H9 (cell line): ENCODE data around the gene CD9. TPM values are rescaled to one million over a fixed set of nuclear protein-coding genes. Genes with fewer than 3 reads are reported as not detected.

Source experiments
- DNase-seq: peaks from one replicate; pipeline ENCODE4 v3.0.0-alpha.2; 2017
- H2AFZ ChIP-seq: one replicate; pipeline ENCODE4 v1.6.1; 2013; ENCODE audit warnings: mild to moderate bottlenecking, low read length, control low read depth, moderate library complexity
- H2AK5ac ChIP-seq: 2 replicates; pipeline ENCODE4 v1.6.1; 2013; ENCODE audit warnings: low read length, control low read depth, mixed read lengths; ENCODE audit not compliant: insufficient read length
- H2BK120ac ChIP-seq: one replicate; pipeline ENCODE4 v1.6.1; 2013; ENCODE audit warnings: low read depth, mild to moderate bottlenecking, low read length, control low read depth, inconsistent platforms; ENCODE audit not compliant: poor library complexity, severe bottlenecking
- H2BK12ac ChIP-seq: 2 replicates; pipeline ENCODE4 v1.6.1; 2013; ENCODE audit warnings: low read length, control low read depth, mixed read lengths, low read depth; ENCODE audit not compliant: insufficient read length
- H2BK15ac ChIP-seq: 2 replicates; pipeline ENCODE4 v1.6.1; 2013; ENCODE audit warnings: low read depth, low read length, control low read depth
- H2BK20ac ChIP-seq: one replicate; pipeline ENCODE4 v1.6.1; 2013; ENCODE audit warnings: low read depth, mild to moderate bottlenecking, low read length, control low read depth, inconsistent platforms; ENCODE audit not compliant: poor library complexity, severe bottlenecking
- H2BK5ac ChIP-seq: 2 replicates; pipeline ENCODE4 v1.6.1; 2013; ENCODE audit warnings: low read length, control low read depth, mixed read lengths; ENCODE audit not compliant: insufficient read length
- H3K14ac ChIP-seq: 2 replicates; pipeline ENCODE4 v1.6.1; 2013; ENCODE audit warnings: low read length, control low read depth; ENCODE audit not compliant: insufficient read depth
- H3K18ac ChIP-seq: 2 replicates; pipeline ENCODE4 v1.6.1; 2013; ENCODE audit warnings: low read depth, mild to moderate bottlenecking, mixed read lengths, low read length, control low read depth; ENCODE audit not compliant: insufficient read length
- H3K23ac ChIP-seq: 2 replicates; pipeline ENCODE4 v1.6.1; 2013; ENCODE audit warnings: low read length, control low read depth, mixed read lengths, low read depth; ENCODE audit not compliant: insufficient read length
- H3K23me2 ChIP-seq: 2 replicates; pipeline ENCODE4 v1.6.1; 2013; ENCODE audit warnings: low read depth, mild to moderate bottlenecking, mixed read lengths, low read length, control low read depth; ENCODE audit not compliant: insufficient read length, poor library complexity, severe bottlenecking
- H3K27ac ChIP-seq: 2 replicates; pipeline ENCODE4 v1.5.1; 2013; ENCODE audit warnings: low read length, control low read depth, mixed read lengths, low read depth; ENCODE audit not compliant: insufficient read length
- H3K27me3 ChIP-seq: 2 replicates; pipeline ENCODE4 v1.6.1; 2013; ENCODE audit warnings: low read length, control low read depth, inconsistent platforms; ENCODE audit not compliant: insufficient read depth
- H3K4ac ChIP-seq: 2 replicates; pipeline ENCODE4 v1.6.1; 2013; ENCODE audit warnings: low read depth, mild to moderate bottlenecking, control low read depth, inconsistent platforms, low read length, moderate library complexity
- H3K4me1 ChIP-seq: 2 replicates; pipeline ENCODE4 v1.6.1; 2013; ENCODE audit warnings: low read length, control low read depth, inconsistent platforms; ENCODE audit not compliant: insufficient read depth
- H3K4me2 ChIP-seq: 2 replicates; pipeline ENCODE4 v1.6.1; 2013; ENCODE audit warnings: low read length, control low read depth, mixed read lengths; ENCODE audit not compliant: insufficient read length, insufficient read depth
- H3K56ac ChIP-seq: 2 replicates; pipeline ENCODE4 v1.6.1; 2013; ENCODE audit warnings: low read depth, mild to moderate bottlenecking, mixed read lengths, low read length, control low read depth; ENCODE audit not compliant: insufficient read length
- H3K79me1 ChIP-seq: 2 replicates; pipeline ENCODE4 v1.6.1; 2013; ENCODE audit warnings: low read depth, mild to moderate bottlenecking, moderate library complexity, low read length, control low read depth, inconsistent platforms; ENCODE audit not compliant: insufficient read depth, poor library complexity, severe bottlenecking
- H3K79me2 ChIP-seq: 2 replicates; pipeline ENCODE4 v1.6.1; 2013; ENCODE audit warnings: low read length, control low read depth, inconsistent platforms; ENCODE audit not compliant: insufficient read depth
- H3K9ac ChIP-seq: 2 replicates; pipeline ENCODE4 v1.6.1; 2013; ENCODE audit warnings: low read length, control low read depth, mixed read lengths; ENCODE audit not compliant: insufficient read length; ENCODE audit errors: extremely low read depth
- H3K9me3 ChIP-seq: one replicate; pipeline ENCODE4 v1.6.1; 2013; ENCODE audit warnings: low read depth, low read length, inconsistent platforms; ENCODE audit not compliant: control insufficient read depth
- H3T11ph ChIP-seq: one replicate; pipeline ENCODE4 v1.6.1; 2013; ENCODE audit warnings: mild to moderate bottlenecking, low read length, control low read depth, inconsistent platforms
- H4K20me1 ChIP-seq: one replicate; pipeline ENCODE4 v1.6.1; 2013; ENCODE audit not compliant: control insufficient read depth, insufficient read length, insufficient read depth
- H4K5ac ChIP-seq: 2 replicates; pipeline ENCODE4 v1.6.1; 2013; ENCODE audit warnings: low read depth, mild to moderate bottlenecking, mixed read lengths, low read length, control low read depth; ENCODE audit not compliant: insufficient read length
- H4K8ac ChIP-seq: replicated peaks from 2 replicates; pipeline ENCODE4 v1.6.1; 2013; ENCODE audit warnings: low read length, control low read depth, mixed read lengths, low read depth; ENCODE audit not compliant: insufficient read length
- H4K91ac ChIP-seq: 2 replicates; pipeline ENCODE4 v1.6.1; 2013; ENCODE audit warnings: low read depth, mild to moderate bottlenecking, moderate library complexity, mixed read lengths, low read length, control low read depth; ENCODE audit not compliant: insufficient read length
- H3K27ac Mint-ChIP-seq, 3 experiments: 2 replicates in 2 of 3; 3 replicates in 1 of 3; pipeline ENCODE4 v1.8.0; 2020 to 2021; ENCODE audit warnings: mixed read lengths in 3 of 3, mild to moderate bottlenecking in 1 of 3, moderate library complexity in 1 of 3
- H3K27me3 Mint-ChIP-seq: 2 replicates; pipeline ENCODE4 v1.8.0; 2021; ENCODE audit warnings: low read depth, mild to moderate bottlenecking, moderate library complexity, mixed read lengths
- H3K36me3 Mint-ChIP-seq, 3 experiments: 2 replicates in 2 of 3; 3 replicates in 1 of 3; pipeline ENCODE4 v1.8.0; 2020 to 2021; ENCODE audit warnings: low read depth in 3 of 3, mixed read lengths in 3 of 3; ENCODE audit not compliant: insufficient read depth in 1 of 3
- H3K4me1 Mint-ChIP-seq, 2 experiments: 2 replicates each; pipeline ENCODE4 v1.8.0; 2020; ENCODE audit warnings: mixed read lengths in 2 of 2
- H3K4me3 Mint-ChIP-seq, 2 experiments: 2 replicates in 1 of 2; 3 replicates in 1 of 2; pipeline ENCODE4 v1.8.0; 2020 to 2021; ENCODE audit warnings: mild to moderate bottlenecking in 2 of 2, mixed read lengths in 2 of 2, moderate library complexity in 1 of 2
- H3K9me3 Mint-ChIP-seq, 2 experiments: 2 replicates in 1 of 2; 3 replicates in 1 of 2; pipeline ENCODE4 v1.8.0; 2020; ENCODE audit warnings: mild to moderate bottlenecking in 2 of 2, mixed read lengths in 2 of 2, moderate library complexity in 1 of 2
- WGBS: extraction: QIAGEN DNeasy Blood & Tissue Kit; methylation state at CpG from one replicate; pipeline ENCODE4 v1.1.7; 2013; ENCODE audit warnings: missing lambda C conversion rate, low lambda C conversion rate, mixed read lengths; ENCODE audit not compliant: insufficient read length; ENCODE audit errors: extremely low coverage; 5-methylcytosine and 5-hydroxymethylcytosine counted together
- total RNA-seq: library from RNA; stranded (reverse); gene quantifications from 2 replicates; pipeline ENCODE4 v1.2.1, GENCODE V29; 2021
- TF ChIP-seq, protein P1 (sequence below): fragments of 200-600 bp; sonication (generic); conservative IDR thresholded peaks from 3 replicates; pipeline ENCODE4 v1.8.0; 2021; ENCODE audit warnings: antibody characterized with exemption, mild to moderate bottlenecking

The CD9 gene
- total RNA-seq, 1 experiment from 2014 or later, result 132 TPM

DNA sequence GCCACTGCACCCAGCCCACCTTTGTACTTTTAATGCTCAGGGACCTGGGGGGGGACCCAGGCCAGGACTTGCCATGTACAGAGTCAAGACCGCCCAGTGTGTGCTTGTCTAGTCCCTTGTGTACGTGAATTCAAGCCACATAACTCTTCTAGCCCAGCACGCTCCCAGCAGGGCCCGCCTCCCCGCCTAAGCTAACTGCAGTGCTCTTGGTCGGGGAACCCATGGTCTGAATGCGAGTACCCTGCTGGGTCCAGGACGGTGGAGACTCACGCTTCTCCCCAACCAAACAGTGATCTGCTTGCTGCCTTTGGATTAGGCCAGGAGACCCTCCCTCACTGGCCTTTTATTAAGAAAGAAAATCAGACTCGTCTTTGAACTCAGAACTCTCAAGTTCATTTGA lies 23.3 kb downstream of the CD9 start:
- Mint-ChIP-seq H3K36me3 (peaks cover 22 to 66% (median 32%) of the 10 kb centered on the region in 3 experiments), H3K27me3 (no peaks in the 10 kb centered on the region), H3K4me3 (no peak overlapping the region), H3K4me1 (peaks cover 27 to 28% of the 10 kb centered on the region in 2 experiments), H3K27ac (peak overlapping the region in 2 of 3 experiments; percentile 53 to 69; a peak in 2 of 7 replicates), H3K9me3 (no peaks in the 10 kb centered on the region)
- no peak overlapping the region for H3K27ac ChIP-seq
- no peak overlapping the region for H3T11ph ChIP-seq
- peaks cover 12% of the 10 kb centered on the region for H3K4me1 ChIP-seq
- no peak overlapping the region for H2BK120ac ChIP-seq
- no peak overlapping the region for H2BK12ac ChIP-seq
- H3K23ac ChIP-seq, result no peak overlapping the region
- TF ChIP-seq, protein P1, sequence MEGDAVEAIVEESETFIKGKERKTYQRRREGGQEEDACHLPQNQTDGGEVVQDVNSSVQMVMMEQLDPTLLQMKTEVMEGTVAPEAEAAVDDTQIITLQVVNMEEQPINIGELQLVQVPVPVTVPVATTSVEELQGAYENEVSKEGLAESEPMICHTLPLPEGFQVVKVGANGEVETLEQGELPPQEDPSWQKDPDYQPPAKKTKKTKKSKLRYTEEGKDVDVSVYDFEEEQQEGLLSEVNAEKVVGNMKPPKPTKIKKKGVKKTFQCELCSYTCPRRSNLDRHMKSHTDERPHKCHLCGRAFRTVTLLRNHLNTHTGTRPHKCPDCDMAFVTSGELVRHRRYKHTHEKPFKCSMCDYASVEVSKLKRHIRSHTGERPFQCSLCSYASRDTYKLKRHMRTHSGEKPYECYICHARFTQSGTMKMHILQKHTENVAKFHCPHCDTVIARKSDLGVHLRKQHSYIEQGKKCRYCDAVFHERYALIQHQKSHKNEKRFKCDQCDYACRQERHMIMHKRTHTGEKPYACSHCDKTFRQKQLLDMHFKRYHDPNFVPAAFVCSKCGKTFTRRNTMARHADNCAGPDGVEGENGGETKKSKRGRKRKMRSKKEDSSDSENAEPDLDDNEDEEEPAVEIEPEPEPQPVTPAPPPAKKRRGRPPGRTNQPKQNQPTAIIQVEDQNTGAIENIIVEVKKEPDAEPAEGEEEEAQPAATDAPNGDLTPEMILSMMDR, result no peak
- H3K9me3 ChIP-seq, result no peaks in the 10 kb centered on the region
- no peak overlapping the region for H2BK20ac ChIP-seq
- no peak overlapping the region for H4K5ac ChIP-seq
- H3K79me1 ChIP-seq, result no peaks in the 10 kb centered on the region
- no peak overlapping the region for H2AFZ ChIP-seq
- H3K79me2 ChIP-seq, result peaks cover 13% of the 10 kb centered on the region; the same call in 1 of the 2 replicates
- no peak overlapping the region for H4K8ac ChIP-seq
- no peak overlapping the region for H3K56ac ChIP-seq
- WGBS, result no CpG with 5 or more reads among the region's 10 CpGs
- peak overlapping the region; percentile 11; the same call in 1 of the 2 replicates for H3K14ac ChIP-seq
- no peak overlapping the region for H3K18ac ChIP-seq
- no peak overlapping the region for H3K9ac ChIP-seq
- no peak overlapping the region for H2BK15ac ChIP-seq
- H4K20me1 ChIP-seq, result no peaks in the 10 kb centered on the region
- H4K91ac ChIP-seq, result no peak overlapping the region
- no peak overlapping the region for H2BK5ac ChIP-seq
- H3K27me3 ChIP-seq, result no peaks in the 10 kb centered on the region
- no peaks in the 10 kb centered on the region for H3K23me2 ChIP-seq
- H3K4ac ChIP-seq, result no peak overlapping the region
- H3K4me2 ChIP-seq, result no peak overlapping the region
- no peak for DNase-seq
- H2AK5ac ChIP-seq, result no peak overlapping the region
